Left forelimb (tissue), 1 donor: ENCODE results near the gene ERBB4.

Experiments
- DNase-seq: peaks from one replicate; pipeline ENCODE4 v3.0.0-alpha.2; 2018; ENCODE audit warnings: low spot score

ERBB4 gene

DNA sequence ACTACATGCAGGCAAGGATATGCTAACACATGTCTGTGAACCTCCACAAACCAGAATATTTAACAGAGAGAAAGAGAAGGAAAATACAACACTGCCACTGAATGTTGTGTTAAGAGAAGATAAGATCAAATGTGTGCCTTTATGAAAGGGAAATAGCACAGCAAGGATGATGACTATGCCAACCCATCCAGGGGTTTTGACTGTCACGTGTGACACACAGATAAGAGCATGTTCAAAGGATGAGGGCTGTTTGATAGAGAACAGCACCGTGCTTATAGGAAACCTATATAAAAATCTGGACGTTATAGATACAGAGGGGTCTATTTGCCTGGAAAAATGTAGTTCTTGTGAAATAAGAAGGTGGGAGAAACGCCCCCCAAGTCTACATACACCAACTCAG is 1070.4 kb downstream of the ERBB4 start:
- no peak for DNase-seq

DNA sequence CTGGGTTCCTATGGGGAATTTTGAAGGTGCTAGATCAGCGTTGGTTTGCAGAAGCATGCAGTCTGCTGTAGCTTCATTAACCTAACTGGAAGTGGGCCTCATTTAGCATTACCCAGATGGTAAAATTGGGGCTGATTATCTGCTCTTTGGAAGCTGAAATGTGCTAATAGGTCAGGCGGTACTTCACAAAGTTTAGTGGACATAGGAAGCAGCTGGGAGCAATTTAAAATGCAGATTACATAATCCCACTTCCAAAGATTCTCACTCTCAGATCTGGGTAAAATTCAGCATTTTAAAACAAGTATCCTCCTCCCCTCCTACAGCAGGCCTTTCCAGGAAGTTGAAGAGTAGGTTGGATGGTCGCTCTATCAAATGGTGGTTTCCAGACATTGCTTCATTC is 1075.2 kb downstream of the ERBB4 start:
- no peak for DNase-seq

DNA sequence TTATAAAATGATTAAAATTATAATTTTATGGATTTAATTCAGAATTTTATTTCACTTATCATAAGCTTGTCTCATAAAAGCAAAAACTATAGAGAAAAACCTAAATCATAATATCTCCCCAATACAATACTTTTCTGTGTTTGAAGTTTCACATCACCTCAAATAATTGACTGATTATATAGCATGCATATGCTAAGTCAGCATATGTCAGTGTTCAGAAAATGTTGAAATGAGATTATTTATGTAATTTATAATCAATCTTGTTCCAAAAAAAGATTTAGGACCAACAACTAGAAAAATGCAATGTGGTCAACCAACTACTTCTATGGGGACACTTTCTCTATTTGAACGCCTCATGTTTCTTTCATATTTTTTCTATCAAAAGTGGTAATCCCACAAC is 1079.6 kb downstream of the ERBB4 start:
- no peak for DNase-seq

DNA sequence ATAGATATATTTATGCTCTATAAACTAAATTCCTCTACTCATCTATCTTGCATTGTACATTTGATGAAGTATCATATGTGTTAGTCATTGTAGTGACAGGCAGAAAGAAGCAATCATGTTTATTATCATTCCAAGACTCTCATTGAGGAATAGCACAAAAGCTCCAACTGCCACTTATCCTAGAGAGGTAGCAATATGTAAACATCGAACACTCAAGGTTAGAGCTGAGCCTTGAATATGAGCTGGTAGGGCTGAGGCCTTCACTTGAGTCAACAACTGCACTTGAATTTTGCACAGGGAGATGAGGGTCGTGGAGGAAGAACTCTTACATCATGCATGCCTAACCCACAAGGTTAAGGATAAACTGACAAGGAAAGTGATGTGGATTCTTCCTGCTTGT is 1081.3 kb downstream of the ERBB4 start:
- no peak for DNase-seq

DNA sequence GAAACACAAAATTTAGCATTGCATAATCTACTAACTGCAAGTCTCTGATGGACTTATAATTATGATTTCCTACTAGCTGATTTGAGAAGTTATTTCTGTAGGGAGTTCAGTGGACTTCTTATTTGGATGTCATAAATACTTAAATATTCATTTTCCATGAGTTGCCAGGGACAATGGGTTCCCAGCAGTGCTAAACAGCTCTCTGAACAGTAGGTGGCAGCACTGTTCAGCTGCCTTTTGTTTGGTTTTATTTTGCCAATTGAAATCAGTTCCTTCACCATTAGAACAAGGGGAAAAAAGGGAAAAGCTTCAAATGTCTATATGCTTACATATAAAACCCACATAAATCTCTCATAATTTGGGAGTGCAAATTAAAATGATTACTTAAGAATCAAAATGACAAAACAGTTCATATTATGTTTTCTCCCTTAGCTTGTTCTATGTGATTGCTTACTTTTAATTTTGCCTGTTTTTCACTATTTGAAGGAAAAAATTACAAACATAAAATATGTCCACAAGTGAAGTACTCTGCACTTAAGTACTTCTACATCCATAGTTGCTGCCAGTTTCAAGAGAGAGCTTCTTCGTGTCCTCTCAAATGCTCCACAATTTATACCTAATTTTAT is 1083.3 kb downstream of the ERBB4 start:
- DNase-seq: no peak

DNA sequence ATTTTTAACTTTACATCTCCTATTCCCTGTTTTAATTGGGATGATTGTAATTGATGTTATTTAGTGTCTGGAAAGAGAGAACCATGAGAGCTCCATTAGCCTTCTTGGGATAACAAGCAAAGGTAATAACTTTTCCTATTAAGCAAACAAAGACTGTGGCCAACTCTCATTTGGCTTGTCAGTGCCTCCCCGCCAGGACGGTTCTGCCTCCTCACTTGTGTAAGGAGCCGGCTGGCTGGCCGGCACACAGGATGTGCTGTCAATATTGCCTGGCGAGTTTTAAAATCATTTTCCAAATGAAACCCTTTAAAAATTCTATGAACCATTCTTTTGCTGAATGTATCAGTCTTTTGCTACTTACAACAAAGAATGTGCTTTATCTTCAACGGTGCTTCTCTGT is 1083.9 kb downstream of the ERBB4 start:
- DNase-seq: no peak

DNA sequence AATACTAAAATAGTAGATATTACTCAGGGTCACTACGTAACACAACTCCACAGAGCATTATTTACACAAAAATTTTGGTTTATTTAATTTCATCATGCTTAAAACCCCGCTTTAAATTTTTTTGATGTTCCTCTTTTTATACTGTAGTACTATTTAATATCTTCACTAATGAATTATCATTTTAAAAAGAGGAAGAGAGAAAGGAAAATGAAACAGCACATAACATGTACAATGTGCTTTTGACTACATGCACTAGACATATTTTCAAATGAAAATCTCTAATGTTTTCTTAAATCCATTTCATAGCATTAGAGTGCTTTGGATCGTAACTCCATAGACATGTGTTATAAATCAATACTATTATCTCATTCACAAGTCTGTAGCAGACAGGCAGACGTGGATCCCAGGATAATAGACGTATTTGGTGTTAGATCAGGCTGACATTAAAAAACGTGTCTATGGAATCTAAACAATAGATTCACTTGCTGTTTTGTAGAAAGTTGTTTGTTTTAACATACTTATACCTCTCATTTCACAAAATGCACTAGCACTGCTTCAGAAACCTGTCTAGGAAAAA is 1085.2 kb downstream of the ERBB4 start:
- DNase-seq: no peak

DNA sequence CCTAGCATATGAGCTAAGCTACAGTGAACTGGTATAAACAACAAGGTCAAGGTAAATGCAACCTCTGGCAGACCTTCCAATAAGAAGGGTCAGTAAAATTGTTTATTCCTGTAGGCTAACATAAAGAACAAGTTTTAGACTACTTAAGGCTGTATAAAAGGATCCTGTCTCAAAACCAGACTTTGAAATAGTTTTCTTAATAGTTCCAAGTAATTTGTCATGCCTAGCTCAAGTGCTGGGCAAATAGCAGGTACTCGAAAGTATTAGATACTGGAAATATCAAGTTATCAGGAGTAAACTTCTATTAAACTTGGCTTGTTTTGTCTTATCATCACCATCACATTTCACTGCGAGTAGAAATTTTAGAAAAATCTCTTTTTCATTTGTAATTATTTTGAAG is 1087.0 kb downstream of the ERBB4 start:
- DNase-seq: no peak

DNA sequence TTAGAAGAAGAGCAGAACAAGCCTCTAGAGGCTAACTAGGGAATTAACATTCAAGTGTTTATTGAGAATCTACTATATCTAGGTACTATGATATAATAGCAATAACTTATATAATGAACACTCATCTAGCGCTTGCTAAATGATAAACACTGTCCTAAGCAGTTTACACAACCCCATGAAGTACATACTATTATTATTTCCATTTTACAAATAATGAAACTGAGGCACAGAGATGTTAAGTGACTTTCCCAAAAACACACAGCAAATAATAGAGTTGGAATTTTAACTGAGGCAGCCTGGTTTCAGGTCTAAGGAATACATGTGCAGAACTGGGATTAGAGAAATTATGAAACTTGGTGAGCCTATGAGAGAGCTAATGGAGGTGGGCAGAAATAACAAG is 1088.8 kb downstream of the ERBB4 start:
- DNase-seq: no peak

DNA sequence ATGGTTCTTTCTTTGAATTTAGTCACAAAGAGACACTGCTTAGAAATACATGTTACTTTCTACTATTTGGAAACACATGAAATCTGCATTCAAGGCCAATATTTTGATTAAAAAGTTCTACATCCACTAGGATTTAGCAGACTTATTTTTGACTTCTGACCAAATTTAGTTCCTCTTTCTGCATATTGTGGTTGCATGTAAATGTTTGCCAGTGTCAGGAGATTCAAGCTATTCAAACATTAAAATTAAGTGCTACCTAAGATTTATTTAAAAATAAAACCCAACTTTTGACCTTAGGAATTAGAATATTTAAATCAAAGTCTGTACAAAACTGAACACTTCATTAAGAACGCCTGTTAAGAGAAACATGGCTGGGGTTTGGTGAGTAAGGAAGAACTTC is 1091.1 kb downstream of the ERBB4 start:
- no peak for DNase-seq

DNA sequence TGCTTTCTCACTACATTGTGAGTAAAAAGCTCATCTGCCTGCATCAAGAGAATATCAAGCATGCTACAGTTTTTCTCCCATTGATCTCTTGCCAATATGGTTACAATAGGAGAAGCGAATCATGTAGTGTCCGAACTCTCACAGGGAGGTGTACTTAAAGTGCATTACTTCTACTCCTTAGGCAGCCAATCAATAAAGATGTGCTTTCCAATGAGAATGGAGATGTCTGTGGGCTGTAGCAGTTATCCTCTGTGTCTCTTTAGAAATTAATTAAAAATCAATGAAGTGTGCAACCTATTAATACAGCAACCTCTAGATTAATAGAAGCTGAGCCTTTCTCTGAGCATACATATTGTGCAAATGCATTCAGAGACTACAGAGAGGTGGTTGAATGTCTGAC is 1098.5 kb downstream of the ERBB4 start:
- DNase-seq: no peak

DNA sequence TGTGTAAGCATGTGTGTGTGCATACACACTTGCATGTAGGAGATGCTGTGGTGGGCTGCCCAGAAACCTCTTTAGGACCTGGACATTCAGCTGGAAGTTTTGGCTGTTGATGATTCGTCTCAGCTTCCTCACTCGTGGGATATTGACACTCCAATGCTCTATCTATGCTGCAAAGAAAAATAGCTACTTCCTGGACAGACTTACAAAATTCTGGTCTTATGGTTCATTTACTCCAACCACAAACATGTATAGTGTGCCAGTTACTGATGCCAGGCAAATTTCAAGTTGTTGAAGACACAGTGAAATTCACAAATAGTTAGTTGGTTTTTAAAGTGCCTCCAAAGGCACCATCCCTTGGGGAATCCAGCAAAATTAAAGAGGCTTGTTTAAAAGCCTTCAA is 1099.6 kb downstream of the ERBB4 start:
- DNase-seq: no peak

DNA sequence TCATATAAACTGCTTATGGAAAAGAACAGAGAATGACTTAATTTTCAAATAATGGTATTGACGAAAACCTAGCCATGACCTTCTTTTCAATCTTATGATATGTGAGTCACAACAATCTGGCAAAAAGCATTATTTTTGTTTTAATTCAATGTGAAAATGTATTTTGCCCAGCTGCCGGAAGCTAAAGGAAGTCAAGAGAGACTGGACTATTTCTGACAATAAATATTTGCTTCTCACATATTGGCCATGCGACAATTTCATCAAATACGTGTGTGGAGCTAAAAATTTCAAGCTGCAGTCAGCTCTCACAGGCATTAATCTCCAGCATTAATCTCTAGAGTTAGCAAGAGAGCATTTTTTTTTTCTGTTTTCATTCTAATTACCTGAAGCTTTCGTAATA is 1101.2 kb downstream of the ERBB4 start:
- DNase-seq: no peak

DNA sequence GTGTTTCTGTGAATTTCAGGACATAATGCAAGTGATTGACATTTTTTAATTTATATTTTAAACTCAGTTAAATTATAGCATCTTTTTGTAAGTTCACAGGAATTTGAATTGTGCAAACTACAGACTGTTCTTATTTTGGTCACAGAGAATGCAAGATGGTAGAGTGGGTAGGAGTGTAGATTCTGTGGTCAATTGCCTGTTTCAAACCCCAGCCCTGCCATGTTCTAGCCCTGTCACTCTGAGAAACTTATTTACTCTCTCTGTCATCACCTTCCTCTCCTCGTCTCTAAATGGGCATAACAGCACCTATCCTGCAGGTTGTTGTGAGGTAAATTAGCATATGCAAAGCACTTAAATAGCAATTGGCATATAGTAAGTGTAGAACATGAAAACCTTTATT is 1102.4 kb downstream of the ERBB4 start:
- DNase-seq: no peak

DNA sequence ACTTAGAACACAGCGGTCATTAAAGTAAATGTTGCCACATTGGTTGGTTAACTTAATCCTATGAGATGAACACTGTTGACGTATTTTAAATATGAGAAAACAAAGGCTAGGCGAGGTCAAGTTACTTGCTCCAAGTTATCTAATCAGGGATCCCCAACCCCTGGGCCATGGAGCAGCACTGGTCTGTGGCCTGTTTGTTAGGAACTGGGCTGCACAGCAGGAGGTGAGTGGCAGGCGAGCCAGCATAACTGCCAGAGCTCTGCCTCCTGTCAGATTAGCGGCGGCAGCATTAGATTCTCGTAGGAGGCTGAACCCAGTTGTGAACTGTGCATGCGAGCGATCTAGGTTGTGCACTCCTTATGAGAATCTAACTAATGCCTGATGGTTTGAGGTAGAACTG is 1103.3 kb downstream of the ERBB4 start:
- DNase-seq: no peak

DNA sequence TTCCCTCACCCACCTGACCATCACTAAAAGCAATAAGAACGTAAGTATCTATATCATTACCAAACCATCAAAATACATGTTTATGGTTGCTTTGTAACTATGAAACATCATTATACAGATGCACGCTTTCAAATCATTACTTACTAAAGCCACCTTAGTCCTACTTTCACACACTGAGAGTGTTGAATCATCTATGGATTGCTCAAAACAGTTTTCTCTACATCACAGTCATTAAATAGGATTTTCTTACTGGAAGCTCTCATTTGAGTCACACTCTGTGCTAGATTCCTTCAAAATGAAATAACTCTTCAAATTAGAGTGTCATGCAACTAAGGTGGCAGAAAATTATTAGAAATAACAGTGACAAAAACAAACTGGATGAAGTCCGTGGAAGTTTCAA is 1103.8 kb downstream of the ERBB4 start:
- DNase-seq: no peak

DNA sequence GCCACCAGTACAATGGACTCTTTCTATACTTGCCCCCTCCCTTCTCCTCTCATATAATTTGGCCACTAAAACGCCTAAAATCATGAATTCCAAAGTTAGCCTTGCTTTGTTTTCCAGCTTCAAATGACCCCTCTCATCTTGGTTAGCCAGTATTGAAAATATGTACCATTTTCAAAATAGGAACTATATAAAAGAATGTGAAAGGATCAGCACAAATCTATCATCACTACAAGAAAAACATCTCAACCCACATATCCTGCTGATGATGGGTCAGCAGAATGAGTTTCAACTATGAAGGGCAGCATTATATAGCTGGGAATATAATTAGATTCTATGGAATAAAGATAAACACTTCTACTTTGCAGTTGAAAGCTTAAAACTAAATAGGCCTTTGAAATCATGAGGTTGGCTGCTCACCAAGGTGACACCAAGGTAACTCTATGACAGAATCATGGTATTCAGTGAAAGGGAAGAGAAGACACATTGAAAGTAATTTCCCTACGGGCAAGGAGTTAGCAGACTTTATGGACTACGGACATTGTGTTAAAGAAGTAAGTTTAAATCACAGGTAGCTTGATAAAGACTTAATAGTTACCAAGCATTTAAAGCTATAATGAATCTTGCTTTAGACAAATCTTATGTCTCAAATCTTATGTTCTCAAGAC is 1109.2 kb downstream of the ERBB4 start:
- no peak for DNase-seq

DNA sequence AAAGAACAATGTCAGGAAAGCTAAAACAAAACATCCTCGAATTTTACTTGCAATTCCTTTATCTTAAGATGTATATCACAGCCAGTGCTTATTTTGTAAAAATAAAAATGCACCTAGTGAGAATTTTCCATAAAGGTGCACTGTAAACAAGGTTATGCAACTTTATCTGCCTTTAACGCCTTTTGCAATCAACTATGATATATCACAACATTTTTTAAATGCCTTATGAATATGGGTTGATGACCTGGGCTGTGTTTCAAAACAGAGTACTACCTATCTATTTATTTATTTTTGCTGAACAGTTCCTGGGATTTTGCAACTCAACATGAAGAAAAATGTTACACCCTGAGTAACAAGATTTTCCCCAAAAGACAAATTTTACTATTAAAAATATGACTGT is 1112.4 kb downstream of the ERBB4 start:
- no peak for DNase-seq

DNA sequence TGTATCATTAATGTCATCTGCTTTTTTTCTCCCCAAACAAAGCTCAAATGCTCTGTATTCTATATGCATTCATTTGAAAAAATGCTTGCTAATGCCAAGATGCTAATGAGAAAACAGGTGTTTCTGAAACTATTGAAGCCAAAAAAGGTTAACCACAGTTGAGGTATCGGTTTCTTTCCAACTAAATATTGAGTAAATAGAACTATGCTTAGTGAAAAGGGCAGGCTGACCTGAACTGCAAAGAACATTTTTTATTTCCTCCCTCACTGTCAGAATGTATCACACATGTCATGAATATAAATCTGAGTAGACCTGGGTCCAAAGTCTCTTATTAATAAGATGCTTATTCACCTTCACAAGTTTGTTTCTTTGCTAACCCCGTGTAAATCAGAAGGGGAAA is 1115.6 kb downstream of the ERBB4 start:
- DNase-seq: no peak

DNA sequence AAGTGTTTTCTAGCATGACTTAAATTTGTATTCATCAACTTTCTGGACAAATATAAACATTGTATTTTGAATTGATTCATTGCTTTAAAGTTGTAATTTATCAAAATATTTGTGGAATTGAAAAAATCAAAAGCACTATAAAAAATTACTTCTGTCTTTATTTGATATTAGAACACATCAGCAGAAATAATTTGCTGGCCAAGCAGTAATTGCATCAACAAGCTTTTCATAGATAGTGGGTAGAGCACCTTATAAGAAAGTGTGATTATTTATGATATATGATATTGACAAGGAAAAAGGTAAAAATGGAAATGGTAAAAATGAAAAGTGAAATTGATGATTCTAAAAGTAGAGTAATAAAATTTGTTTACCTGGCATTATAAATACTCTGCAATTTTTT is 1121.1 kb downstream of the ERBB4 start:
- DNase-seq: no peak

DNA sequence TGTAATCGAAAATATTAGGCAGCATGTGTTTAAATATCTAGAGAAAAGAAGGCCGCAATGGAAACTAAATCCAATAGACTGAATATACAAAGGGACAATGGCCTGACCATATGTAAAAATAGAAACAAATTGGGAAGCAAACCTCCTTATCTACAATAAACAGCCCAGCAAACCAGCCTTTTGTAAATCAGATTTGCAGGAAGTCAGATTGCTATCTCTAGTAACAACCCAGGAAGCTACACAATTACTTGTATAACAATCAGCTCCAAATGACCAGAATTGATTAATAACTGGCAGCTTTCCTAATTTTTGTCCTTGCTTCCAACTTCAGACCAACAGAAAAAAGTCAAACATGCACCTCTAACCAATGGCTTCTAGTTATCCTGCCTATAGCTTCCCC is 1122.2 kb downstream of the ERBB4 start:
- no peak for DNase-seq

DNA sequence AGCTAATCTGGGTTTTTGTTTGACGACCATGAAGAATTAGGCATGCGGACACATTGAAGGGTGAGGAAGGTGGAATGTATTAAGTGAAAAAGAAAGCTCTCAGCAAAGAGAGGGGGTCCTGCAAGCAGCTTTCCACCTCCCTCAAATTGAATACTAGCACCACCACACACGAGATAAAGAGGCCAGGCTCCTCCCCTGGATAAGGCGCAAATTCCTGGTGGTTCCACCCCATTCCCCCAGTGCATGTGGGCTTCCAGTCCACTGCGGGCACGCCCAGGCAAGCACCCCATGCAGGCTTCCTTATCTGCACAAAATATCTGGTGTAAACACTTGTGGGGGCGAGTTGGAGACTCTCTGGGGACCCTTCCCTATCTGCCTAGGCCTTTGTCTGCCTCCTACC is 1124.9 kb downstream of the ERBB4 start:
- no peak for DNase-seq

DNA sequence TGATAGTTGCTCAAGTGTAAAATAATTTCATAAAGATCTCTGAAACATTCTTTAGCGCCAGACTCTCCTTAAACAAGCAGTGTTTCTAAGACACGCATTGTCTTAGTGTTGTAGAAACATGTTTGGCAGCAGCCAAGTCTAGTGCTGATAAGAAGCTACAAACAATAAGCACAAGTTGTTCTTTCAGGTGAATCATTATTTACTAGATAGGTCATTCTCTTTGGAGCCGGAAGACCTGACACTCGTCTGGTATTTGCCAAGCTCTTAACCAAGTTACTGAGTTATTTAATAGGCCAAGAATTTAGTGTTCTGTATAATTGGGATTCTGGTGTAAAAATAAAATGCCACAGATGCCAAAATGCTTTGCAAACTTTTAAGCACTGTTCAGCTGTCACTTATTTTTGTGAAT is 1130.1 kb downstream of the ERBB4 start:
- DNase-seq: no peak

DNA sequence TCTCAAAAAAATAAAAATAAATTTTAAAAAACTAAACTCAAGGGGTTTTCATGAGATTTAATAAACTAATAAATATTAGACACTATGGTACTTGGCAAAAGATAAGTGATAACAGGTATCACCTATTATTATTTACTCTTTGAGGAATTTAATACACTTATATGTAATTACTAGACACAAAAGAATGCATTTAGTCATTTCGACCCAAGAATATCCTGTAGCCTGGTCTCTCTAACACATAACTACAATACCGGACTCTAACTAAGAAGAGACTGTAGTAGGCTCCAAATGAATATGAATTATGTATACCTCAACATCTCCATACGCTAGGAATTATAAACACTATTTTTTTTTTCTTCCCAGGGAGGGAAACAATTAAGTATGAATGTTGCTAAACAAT is 1131.5 kb downstream of the ERBB4 start:
- no peak for DNase-seq
